Upper lobe of left lung (tissue), 4 donors: Measurements from ENCODE around the gene KDM4F.

Experiments used
- POLR2A ChIP-seq, 4 donors: fragments of 450-650 bp; IDR thresholded peaks; one replicate each; pipeline ENCODE4 v1.5.1; 2016 to 2017; ENCODE audit warnings: antibody characterized with exemption in 4 of 4, mild to moderate bottlenecking in 2 of 4
- POLR2AphosphoS5 ChIP-seq, 2 donors: sonication (generic); formaldehyde crosslinking; IDR thresholded peaks; one replicate each; pipeline ENCODE4 v1.5.1; 2017; ENCODE audit warnings: antibody characterized with exemption in 2 of 2
- TF ChIP-seq, protein P1 (sequence below), 6 experiments: fragments of 450-650 bp in 4 of 6; fragments of 200-600 bp in 2 of 6; sonication (generic) in 2 of 6; IDR thresholded peaks; one replicate each; pipeline ENCODE4 v1.5.1; 2016 to 2019; ENCODE audit warnings: antibody characterized with exemption in 6 of 6

GRCh38 chr11:95076416-95076815 is 27.2 kb downstream of the KDM4F start:
- TF ChIP-seq, protein P1, sequence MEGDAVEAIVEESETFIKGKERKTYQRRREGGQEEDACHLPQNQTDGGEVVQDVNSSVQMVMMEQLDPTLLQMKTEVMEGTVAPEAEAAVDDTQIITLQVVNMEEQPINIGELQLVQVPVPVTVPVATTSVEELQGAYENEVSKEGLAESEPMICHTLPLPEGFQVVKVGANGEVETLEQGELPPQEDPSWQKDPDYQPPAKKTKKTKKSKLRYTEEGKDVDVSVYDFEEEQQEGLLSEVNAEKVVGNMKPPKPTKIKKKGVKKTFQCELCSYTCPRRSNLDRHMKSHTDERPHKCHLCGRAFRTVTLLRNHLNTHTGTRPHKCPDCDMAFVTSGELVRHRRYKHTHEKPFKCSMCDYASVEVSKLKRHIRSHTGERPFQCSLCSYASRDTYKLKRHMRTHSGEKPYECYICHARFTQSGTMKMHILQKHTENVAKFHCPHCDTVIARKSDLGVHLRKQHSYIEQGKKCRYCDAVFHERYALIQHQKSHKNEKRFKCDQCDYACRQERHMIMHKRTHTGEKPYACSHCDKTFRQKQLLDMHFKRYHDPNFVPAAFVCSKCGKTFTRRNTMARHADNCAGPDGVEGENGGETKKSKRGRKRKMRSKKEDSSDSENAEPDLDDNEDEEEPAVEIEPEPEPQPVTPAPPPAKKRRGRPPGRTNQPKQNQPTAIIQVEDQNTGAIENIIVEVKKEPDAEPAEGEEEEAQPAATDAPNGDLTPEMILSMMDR (IDR thresholded peaks at IDR 0.05): no peak
- no peak for TF ChIP-seq POLR2A (IDR thresholded peaks at IDR 0.05)
- no peak for TF ChIP-seq POLR2AphosphoS5 (IDR thresholded peaks at IDR 0.05)
